Placental pericyte (primary cell): Measurements from ENCODE around the gene TPI1. TPM values are rescaled to one million over a fixed set of nuclear protein-coding genes. Genes with fewer than 3 reads are reported as not detected.

Experiments used
- total RNA-seq: library from RNA; depleted of rRNA; stranded (reverse); fragments of >200 nt; gene quantifications from 2 replicates; pipeline ENCODE4 v1.2.3, GENCODE V29; 2012

Gene TPI1
- 386 and 739 TPM in 2 replicates for total RNA-seq

GRCh38 chr12:6867413-6868210 lies at the start of gene TPI1:
Gene TPI1 (plus strand): TSS chr12:6867531. CDS start chr12:6867567, 36 bp downstream.

GRCh38 chr12:6821591-6822425 lies 45.5 kb upstream of the TPI1 start, which contains the start of gene GPR162:
Gene GPR162 (plus strand): TSS chr12:6821821. CDS start chr12:6823899, 2,078 bp downstream.

GRCh38 chr12:6827982-6828780 lies 39.1 kb upstream of the TPI1 start, which contains the start of gene P3H3:
Gene P3H3 (plus strand): TSS chr12:6828407. CDS start chr12:6828441, 34 bp downstream.

GRCh38 chr12:6840761-6841515 lies 26.4 kb upstream of the TPI1 start, which contains the start of gene GNB3:
Gene GNB3 (plus strand): TSS chr12:6840925. CDS start chr12:6841288, 363 bp downstream.

GRCh38 chr12:6851153-6851920 lies 16.0 kb upstream of the TPI1 start, which contains the start of gene CDCA3:
Gene CDCA3 (minus strand): TSS chr12:6851286. CDS start chr12:6850952, 334 bp downstream.

GRCh38 chr12:6851921-6852650 lies 15.2 kb upstream of the TPI1 start, which contains the start of gene USP5:
Gene USP5 (plus strand): TSS chr12:6852150. CDS start chr12:6852180, 30 bp downstream.

GRCh38 chr12:6873094-6874014 lies 6.0 kb downstream of the TPI1 start, which contains the start of gene SPSB2:
Gene SPSB2 (minus strand): TSS chr12:6873303. CDS start chr12:6872901, 402 bp downstream.

GRCh38 chr12:6904280-6905276 lies 37.2 kb downstream of the TPI1 start, which contains the start of gene LRRC23:
Gene LRRC23 (plus strand): TSS chr12:6904822. CDS start chr12:6905634, 812 bp downstream.

GRCh38 chr12:6914246-6914946 lies 47.1 kb downstream of the TPI1 start, which contains the start of gene ENO2:
Gene ENO2 (plus strand): TSS chr12:6914580. CDS start chr12:6915833, 1,253 bp downstream.

Other genes starting within 250 kb of the TPI1 start
- gene LPAR5, start 231.6 kb upstream of the TPI1 start, total RNA-seq, result not detected in 2 replicates
- gene ACRBP, start 220.1 kb upstream of the TPI1 start, total RNA-seq, result under 0.01 and 0.14 TPM in 2 replicates
- 23.2 and 64.3 TPM in 2 replicates for gene ING4, start 204.4 kb upstream of the TPI1 start, total RNA-seq
- gene ZNF384, start 178.2 kb upstream of the TPI1 start, total RNA-seq, result 30.6 and 31.5 TPM in 2 replicates
- not detected in 2 replicates for gene PIANP, start 166.7 kb upstream of the TPI1 start, total RNA-seq
- 82.7 and 104 TPM in 2 replicates for gene COPS7A, start 143.5 kb upstream of the TPI1 start, total RNA-seq
- gene MLF2, start 114.4 kb upstream of the TPI1 start, total RNA-seq, result 144 and 234 TPM in 2 replicates
- gene PTMS, start 101.2 kb upstream of the TPI1 start, total RNA-seq, result 113 and 199 TPM in 2 replicates
- 0.22 and 0.29 TPM in 2 replicates for gene LAG3, start 95.0 kb upstream of the TPI1 start, total RNA-seq
- 0.57 and 1.1 TPM in 2 replicates for gene CD4, start 78.0 kb upstream of the TPI1 start, total RNA-seq
- 1.1 TPM in 2 replicates for gene GPR162, start 45.7 kb upstream of the TPI1 start, total RNA-seq
- 83.3 and 146 TPM in 2 replicates for gene P3H3, start 39.1 kb upstream of the TPI1 start, total RNA-seq
- gene GNB3, start 26.6 kb upstream of the TPI1 start, total RNA-seq, result 2.0 and 6.2 TPM in 2 replicates
- gene CDCA3, start 16.2 kb upstream of the TPI1 start, total RNA-seq, result 0.66 and 43.2 TPM in 2 replicates
- 64.3 and 117 TPM in 2 replicates for gene USP5, start 15.4 kb upstream of the TPI1 start, total RNA-seq
- gene SPSB2, start 5.8 kb downstream of the TPI1 start, total RNA-seq, result 8.2 and 8.5 TPM in 2 replicates
- gene LRRC23, start 37.3 kb downstream of the TPI1 start, total RNA-seq, result 3.4 and 14.0 TPM in 2 replicates
- gene ENO2, start 47.0 kb downstream of the TPI1 start, total RNA-seq, result 8.2 and 9.4 TPM in 2 replicates
- gene ATN1, start 60.4 kb downstream of the TPI1 start, total RNA-seq, result 15.6 and 17.9 TPM in 2 replicates
- not detected in 2 replicates for gene RNU7-1, start 76.3 kb downstream of the TPI1 start, total RNA-seq
- 69.3 and 175 TPM in 2 replicates for gene C12orf57, start 76.5 kb downstream of the TPI1 start, total RNA-seq
- gene PTPN6, start 83.8 kb downstream of the TPI1 start, total RNA-seq, result 0.22 TPM in 1 of 2 replicates, not detected in the other
- gene PHB2, start 103.1 kb downstream of the TPI1 start, total RNA-seq, result 186 and 248 TPM in 2 replicates
- gene EMG1, start 103.4 kb downstream of the TPI1 start, total RNA-seq, result 38.5 and 41.5 TPM in 2 replicates
- gene LPCAT3, start 150.9 kb downstream of the TPI1 start, total RNA-seq, result 16.3 and 25.6 TPM in 2 replicates
- 40.7 and 172 TPM in 2 replicates for gene C1S, start 193.2 kb downstream of the TPI1 start, total RNA-seq
- gene C1R, start 224.9 kb downstream of the TPI1 start, total RNA-seq, result 23.2 and 300 TPM in 2 replicates
- 15.0 and 34.6 TPM in 2 replicates for gene C1RL, start 241.7 kb downstream of the TPI1 start, total RNA-seq